Peyer's patch (tissue), 4 donors: ENCODE results near the gene ENOX2.

Experiments
- POLR2A ChIP-seq, 2 donors: fragments of 450-650 bp; IDR thresholded peaks; one replicate each; pipeline ENCODE4 v1.5.1; 2017; ENCODE audit warnings: antibody characterized with exemption in 2 of 2, mild to moderate bottlenecking in 2 of 2, moderate library complexity in 2 of 2
- TF ChIP-seq, protein P1 (sequence below), 6 experiments: fragments of 450-650 bp in 4 of 6; fragments of 200-600 bp in 2 of 6; sonication (generic) in 1 of 6; IDR thresholded peaks; one replicate each; pipeline ENCODE4 v1.5.1; 2017 to 2019; ENCODE audit warnings: antibody characterized with exemption in 6 of 6, mild to moderate bottlenecking in 3 of 6, moderate library complexity in 1 of 6

DNA sequence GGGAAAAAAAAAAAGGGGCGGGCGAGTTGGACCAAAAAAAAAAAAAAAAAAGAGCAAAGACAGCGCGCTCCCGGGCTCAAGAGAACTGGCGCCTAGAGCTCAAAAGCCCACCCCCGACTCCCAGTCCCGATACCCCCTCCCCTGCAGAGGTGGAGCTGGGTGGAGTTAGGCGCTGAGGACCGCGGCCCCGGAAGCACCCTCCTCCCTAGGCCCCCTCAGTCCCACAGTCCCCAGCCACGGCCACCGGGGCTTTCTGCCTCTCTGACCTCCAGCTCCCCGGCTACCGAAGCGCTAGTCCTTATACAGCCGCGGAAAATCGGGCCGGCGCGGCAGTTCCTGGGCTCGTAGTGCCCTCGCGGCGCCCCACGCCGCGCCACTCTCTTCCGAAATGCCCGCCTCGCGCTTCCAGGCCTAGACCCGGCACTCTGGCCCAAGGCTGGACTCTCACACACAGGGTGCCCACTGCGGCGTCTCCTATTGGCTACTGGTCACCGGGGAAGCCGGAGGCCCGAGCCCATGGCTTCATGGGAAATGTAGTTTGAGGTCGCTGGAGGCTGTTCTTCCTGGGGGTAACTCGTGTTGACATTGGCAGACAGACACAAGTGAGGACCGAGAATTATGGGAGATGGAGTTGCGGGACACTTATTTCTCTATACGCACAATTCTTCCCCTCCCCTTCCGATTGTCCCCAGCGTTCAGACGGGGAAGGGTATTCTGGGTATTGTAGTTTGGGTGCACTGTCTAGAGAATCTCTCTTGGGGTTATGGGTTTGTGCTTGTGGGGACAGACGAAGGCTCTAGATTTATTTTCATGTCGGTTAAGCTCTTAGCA is at the start of gene ENOX2:
- TF ChIP-seq, protein P1, sequence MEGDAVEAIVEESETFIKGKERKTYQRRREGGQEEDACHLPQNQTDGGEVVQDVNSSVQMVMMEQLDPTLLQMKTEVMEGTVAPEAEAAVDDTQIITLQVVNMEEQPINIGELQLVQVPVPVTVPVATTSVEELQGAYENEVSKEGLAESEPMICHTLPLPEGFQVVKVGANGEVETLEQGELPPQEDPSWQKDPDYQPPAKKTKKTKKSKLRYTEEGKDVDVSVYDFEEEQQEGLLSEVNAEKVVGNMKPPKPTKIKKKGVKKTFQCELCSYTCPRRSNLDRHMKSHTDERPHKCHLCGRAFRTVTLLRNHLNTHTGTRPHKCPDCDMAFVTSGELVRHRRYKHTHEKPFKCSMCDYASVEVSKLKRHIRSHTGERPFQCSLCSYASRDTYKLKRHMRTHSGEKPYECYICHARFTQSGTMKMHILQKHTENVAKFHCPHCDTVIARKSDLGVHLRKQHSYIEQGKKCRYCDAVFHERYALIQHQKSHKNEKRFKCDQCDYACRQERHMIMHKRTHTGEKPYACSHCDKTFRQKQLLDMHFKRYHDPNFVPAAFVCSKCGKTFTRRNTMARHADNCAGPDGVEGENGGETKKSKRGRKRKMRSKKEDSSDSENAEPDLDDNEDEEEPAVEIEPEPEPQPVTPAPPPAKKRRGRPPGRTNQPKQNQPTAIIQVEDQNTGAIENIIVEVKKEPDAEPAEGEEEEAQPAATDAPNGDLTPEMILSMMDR (IDR thresholded peaks at IDR 0.05) = peak in 3 of 6 experiments; percentile 2 to 35 (median 28)
- TF ChIP-seq POLR2A (IDR thresholded peaks at IDR 0.05) = peak; percentile 57 to 73
